ENCODE data around the gene ACOT2.
"Not testable (repeated sequence)": the region's sequence is repeated elsewhere in the genome, so short reads cannot be mapped to it uniquely, and the experiment has no call there.

ACOT2 gene, protein sequence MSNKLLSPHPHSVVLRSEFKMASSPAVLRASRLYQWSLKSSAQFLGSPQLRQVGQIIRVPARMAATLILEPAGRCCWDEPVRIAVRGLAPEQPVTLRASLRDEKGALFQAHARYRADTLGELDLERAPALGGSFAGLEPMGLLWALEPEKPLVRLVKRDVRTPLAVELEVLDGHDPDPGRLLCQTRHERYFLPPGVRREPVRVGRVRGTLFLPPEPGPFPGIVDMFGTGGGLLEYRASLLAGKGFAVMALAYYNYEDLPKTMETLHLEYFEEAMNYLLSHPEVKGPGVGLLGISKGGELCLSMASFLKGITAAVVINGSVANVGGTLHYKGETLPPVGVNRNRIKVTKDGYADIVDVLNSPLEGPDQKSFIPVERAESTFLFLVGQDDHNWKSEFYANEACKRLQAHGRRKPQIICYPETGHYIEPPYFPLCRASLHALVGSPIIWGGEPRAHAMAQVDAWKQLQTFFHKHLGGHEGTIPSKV

DNA sequence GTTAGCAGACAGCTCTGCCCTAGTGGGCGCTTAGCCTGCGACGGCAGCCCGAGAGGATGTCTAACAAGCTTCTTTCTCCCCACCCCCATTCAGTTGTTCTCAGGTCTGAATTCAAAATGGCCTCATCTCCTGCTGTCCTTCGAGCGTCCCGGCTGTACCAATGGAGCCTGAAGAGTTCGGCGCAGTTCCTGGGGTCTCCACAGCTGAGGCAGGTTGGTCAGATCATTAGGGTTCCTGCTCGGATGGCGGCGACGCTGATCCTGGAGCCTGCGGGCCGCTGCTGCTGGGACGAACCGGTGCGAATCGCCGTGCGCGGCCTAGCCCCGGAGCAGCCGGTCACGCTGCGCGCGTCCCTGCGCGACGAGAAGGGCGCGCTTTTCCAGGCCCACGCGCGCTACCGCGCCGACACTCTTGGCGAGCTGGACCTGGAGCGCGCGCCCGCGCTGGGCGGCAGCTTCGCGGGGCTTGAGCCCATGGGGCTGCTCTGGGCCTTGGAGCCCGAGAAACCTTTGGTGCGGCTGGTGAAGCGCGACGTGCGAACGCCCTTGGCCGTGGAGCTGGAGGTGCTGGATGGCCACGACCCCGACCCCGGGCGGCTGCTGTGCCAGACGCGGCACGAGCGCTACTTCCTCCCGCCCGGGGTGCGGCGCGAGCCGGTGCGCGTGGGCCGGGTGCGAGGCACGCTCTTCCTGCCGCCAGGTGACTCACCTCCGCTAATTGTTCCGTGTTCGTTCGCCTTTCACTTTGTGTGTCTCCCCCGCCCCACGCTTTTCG, at the start of gene ACOT2:
Gene ACOT2 (plus strand): TSS at position 29 of the 774 bp plus-strand sequence. CDS start 28 bp downstream, at position 57.
- peak; percentile 71 for DNase-seq (ENCODE audit: low spot score)

DNA sequence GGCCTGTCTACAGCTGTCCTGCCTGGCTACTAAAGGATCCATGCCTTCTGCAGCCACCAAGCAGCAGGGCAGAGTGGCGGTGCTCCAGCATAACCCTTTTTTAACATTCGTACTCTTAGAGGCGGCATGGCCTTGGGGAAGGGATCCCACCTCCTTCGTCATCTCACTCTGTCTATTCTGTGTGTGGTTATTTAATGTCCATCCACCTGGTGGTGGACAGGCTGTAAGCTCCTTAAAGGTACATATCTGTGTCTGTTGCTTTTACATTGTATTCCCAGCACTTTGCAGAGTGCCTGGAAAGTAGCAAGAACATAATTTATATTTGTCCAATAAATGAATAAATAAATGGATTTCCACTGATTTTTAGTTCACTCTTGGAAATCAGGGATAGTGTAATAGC, 47.8 kb upstream of the ACOT2 start:
- no peak for DNase-seq (ENCODE audit: low spot score)

DNA sequence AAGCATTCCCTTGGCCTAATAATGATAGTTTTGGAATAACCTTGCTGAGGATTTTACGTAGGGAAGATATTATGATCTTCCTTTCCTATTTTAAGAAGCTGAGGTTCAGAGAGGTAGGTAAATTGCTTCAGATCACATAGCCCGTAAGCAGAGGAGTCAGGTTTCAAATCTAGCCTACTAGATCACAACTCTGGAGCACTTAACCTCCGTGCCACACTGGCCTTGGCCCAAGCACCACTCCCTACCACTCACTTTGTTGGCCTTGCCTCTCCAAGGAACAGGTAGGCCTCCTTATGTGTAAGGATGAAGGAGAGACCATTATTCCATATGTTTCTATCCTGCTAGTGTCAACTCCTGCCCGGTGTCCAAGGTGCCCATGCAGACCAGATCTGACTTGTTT, 44.5 kb upstream of the ACOT2 start:
- no peak for DNase-seq (ENCODE audit: low spot score)

DNA sequence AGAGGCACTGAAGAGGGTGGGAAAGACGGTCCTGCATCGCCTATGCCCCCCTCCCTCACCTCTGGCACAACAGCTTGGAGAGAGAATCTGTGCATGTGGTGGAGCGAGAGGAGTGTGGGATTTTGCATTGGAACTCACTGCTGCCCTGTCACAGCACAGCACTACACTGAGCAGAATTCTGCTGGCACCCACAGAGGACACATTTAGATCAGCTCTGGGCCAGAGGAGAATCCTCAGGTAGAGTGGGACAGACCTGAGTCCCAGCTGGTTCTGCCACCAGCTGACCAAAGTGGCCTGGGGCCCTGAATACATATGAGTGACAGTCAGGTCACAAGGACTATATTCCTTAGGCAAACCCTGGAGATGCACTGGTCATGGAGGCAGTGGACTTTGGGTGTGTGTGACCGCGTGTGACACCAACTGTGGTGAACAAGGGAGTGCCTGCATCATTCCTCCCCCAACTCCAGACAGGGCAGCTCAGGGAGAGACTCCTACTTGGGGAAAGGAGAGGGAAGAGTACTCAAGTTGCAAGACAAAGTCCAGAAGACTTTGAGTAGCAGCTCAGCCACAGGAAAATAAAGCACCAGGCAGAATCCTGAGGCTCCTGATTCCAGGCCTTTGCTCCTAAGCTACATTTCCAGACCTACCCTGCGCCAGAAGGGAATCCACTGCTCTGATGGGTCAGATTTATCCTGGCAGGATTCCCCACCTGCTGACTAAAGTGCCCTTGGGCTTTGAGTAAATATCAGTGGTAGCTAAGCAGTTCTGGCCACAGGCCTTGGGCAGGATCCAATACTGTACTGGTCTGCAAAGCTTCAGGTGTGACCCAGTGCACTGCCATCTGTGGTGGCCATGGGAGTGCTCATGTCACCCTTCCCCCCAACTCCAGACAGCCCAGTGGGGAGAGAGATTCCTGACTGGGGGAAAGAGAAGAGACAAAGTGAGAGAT, 42.7 kb upstream of the ACOT2 start:
- DNase-seq (ENCODE audit: low spot score) = no peak

DNA sequence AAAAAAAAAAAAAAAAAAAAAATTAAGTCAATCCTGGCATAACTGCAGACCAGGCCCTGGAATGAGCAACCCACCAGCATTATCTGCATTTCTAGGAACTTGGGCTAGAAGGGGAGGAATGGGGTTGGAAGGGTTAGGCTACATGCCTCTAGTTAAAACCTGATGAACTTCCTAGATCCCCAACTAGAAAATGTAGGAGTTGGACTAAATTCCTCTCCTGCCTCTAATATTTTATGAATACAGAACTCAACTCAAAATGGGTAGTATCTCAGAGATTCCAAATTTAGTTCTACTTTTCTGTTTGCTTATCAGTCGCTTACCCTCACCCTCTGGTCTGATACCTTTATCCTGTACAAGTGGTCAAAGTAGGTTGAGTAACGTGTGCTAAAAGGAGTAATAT, 39.7 kb upstream of the ACOT2 start:
- not testable (repeated sequence) for DNase-seq (ENCODE audit: low spot score)

DNA sequence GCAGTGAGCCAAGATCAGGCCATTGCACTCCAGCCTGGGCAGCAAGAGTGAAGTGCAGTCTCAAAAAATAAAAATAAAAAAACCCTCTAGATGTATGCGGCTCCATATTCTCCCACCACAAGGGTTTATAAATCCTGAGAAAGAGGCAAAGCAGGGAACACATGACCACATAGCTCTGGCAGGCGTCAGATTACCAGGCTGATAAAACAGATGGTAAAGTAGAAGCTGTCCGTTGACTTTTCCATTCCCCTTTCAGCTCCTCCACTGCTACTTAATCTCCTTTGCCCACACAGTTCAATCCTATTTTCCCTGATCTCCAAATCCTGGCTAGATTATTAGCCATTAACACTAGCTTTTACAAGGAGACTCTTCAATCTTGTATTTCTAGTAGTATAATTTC, 37.0 kb upstream of the ACOT2 start:
- DNase-seq (ENCODE audit: low spot score) = not testable (repeated sequence)

DNA sequence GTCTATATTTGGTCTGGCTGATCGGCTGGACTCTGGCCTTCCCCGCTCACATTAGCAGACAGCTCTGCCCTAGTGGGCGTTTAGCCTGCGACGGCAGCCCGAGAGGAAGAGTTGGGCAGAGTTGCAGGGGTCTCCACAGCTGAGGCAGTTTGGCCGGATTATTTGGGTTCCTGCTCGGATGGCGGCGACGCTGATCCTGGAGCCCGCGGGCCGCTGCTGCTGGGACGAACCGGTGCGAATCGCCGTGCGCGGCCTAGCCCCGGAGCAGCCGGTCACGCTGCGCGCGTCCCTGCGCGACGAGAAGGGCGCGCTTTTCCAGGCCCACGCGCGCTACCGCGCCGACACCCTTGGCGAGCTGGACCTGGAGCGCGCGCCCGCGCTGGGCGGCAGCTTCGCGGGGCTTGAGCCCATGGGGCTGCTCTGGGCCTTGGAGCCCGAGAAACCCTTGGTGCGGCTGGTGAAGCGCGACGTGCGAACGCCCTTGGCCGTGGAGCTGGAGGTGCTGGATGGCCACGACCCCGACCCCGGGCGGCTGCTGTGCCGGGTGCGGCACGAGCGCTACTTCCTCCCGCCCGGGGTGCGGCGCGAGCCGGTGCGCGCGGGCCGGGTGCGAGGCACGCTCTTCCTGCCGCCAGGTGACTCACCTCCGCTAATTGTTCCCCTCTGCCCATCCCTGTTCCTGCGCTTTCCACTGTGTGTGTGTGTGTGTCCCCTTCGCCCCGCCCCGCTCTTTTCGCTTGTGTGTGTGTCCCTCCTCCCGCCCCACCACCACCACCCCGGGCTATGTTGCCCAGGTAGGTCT, 31.6 kb upstream of the ACOT2 start:
- DNase-seq (ENCODE audit: low spot score) = not testable (repeated sequence)

DNA sequence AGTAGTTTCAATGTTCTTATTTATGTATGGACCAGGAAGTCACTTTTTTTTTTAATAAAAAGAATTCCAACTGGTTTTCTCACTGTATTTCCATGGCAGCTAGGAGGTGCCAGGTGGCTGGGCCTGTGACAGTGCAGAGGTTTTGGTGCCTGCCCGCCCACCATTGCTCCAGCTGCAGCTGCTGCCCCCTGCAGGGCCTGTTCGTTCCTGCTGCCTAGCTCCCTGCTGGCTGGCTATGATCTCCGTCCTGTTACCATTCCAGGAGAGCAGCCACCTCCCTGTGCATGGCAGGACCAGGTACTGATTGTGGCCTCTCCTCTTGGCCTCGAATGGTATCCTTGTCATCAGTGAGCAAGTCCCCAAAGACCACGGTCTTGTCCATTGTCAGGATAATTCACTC, 30.0 kb upstream of the ACOT2 start:
- DNase-seq (ENCODE audit: low spot score) = not testable (repeated sequence)

DNA sequence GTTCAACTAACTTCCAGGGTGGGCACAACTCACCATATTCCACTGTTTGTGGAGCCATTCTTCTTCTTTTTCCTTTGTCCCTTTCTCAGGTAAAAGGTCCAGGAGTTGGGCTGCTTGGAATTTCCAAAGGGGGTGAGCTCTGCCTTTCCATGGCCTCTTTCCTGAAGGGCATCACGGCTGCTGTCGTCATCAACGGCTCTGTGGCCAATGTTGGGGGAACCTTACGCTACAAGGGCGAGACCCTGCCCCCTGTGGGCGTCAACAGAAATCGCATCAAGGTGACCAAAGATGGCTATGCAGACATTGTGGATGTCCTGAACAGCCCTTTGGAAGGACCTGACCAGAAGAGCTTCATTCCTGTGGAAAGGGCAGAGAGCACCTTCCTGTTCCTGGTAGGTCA, 26.1 kb upstream of the ACOT2 start:
- DNase-seq (ENCODE audit: low spot score) = not testable (repeated sequence)

DNA sequence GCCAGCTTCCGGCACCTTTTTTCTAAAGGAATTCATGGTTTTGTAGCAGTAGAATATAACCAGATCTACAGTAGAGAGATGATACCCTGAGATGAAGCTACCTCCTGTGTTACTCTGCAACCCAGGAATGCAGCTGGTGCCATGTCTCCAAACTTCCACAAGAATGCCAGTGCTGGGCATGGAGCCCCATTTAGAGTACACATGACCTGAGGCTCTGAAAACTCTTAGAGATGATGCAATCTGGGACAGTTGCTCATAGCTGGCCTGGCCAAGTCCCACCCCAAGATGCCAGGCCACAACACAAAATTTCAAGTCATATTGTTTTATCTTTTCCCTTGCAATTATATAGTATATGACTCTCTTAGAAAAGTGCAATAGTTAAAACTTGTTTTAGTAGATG, 23.7 kb upstream of the ACOT2 start:
- DNase-seq (ENCODE audit: low spot score) = not testable (repeated sequence)

DNA sequence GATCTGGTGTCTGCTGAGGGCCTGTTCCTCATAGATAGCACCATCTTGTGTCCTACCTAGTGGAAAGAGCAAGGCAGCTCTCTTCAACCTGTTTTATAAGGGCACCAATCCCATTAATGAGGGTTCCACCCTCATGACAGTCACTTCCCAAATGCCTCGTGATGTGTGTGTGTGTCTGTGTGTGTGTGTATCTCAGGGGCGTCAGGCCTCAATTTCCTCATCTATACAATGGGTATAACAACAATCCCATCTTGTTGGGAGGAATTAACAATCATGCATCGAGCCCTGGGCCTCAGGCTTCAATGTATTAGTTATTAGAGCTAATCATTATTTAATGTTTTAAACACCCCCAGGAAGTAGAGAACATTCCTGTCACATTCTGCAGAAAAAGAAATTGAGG, 19.9 kb upstream of the ACOT2 start:
- not testable (repeated sequence) for DNase-seq (ENCODE audit: low spot score)

DNA sequence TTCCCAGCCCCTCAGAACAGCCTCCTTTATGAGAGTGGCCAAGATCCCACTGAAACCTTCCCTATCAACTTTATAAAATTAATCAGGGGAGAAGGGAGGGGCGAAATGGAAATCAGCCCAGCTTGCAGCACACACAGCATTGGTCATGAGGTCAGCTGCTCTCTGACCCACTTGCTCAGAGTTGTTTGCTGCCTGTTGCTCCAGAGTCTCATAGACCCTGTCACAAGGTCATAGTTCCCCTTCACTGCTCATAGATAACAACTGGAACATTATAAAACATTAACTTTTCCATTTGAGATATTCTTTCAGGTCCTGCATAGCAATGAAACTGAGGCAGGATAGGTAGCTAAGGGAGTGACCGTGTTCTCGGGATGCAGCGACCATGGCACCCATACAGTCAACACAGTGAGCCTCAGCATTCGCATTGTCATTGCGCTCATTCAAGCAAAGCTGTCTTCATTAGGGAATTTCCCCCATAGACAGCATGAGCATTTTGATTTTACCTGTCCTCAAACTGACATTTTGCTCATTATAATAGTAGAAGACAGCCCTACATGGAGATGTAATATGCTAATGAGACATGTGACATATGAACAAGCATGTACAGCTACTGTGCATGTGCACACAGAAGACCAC, 19.0 kb upstream of the ACOT2 start:
- not testable (repeated sequence) for DNase-seq (ENCODE audit: low spot score)

DNA sequence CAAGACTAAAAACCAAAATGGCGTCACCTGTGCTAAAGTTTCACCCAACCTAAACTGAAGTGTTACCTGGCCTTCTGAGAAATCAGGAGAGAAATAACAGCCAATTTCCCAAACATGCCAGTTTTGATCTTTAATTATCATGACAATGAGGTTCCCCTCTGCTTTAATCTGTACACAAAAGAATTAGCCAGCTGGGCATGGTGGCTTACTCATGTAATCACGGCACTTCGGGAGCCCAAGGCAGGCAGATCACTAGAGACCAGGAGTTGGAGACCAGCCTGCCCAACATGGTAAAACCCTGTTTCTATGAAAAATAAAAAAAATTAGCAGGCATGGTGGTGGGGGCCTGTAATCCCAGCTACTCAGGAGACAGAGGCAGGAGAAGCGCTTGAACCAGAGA, 15.2 kb upstream of the ACOT2 start:
- DNase-seq (ENCODE audit: low spot score) = no peak

DNA sequence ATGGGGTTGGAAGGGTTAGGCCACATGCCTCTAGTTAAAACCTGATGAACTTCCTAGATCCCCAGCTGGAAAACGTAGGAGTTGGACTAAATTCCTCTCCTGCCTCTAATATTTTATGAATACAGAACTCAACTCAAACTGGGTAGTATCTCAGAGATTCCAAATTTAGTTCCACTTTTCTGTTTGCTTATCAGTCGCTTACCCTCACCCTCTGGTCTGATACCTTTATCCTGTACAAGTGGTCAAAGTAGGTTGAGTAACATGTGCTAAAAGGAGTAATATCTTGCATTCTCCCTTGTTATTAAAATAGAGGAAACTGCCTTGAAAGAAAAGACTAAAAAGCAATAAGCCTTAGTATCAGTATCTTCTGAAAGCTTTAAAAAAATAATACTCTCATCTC, 11.8 kb upstream of the ACOT2 start:
- not testable (repeated sequence) for DNase-seq (ENCODE audit: low spot score)

DNA sequence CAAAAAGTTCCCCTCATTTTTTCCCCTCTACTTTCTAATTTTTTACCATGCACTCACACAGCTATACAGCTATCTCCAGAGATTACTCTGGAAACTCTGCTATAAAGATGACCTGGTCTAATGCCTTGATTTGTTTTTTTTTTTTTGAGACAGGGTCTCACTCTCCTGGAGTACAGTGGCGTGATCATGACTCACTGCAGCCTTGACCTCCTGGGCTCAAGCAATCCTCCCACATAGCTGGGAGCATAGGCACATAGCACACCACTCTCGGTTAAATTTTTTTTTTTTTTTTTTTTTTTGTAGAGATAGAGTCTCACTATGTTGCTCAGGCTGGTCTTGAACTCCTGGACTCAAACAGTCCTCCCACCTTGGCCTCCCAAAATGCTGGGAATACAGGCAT, 10.8 kb upstream of the ACOT2 start:
- DNase-seq (ENCODE audit: low spot score) = not testable (repeated sequence)

DNA sequence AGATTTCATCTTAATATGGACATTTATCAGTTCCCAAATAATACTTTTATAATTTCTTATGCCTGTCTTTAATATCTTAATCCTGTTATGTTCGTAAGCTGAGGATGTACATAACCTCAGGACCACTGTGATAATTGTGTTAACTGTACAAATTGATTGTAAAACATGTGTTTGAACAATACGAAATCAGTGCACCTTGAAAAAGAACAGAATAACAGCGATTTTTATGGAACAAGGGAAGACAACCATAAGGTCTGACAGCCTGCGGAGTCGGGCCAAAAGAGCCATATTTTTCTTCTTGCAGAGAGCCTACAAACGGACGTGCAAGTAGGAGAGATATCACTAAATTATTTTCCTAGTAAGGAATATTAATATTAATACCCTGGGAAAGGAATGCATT, 6.8 kb upstream of the ACOT2 start:
- DNase-seq (ENCODE audit: low spot score) = not testable (repeated sequence)

DNA sequence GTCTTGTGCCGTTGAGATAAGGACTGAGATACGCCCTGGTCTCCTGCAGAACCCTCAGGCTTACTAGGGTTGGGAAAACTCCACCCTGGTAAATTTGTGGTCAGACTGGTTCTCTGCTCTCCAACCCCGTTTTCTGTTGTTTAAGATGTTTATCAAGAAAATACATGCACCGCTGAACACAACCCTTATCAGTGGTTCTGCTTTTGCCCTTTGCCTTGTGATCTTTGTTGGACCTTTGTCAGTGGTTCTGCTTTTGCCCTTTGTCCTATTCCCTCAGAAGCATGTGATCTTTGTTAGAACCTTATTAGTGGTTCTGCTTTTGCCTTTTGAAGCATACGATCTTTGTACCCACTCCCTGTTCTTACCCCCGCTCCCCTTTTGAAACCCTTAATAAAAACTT, 6.3 kb upstream of the ACOT2 start:
- DNase-seq (ENCODE audit: low spot score) = not testable (repeated sequence)

DNA sequence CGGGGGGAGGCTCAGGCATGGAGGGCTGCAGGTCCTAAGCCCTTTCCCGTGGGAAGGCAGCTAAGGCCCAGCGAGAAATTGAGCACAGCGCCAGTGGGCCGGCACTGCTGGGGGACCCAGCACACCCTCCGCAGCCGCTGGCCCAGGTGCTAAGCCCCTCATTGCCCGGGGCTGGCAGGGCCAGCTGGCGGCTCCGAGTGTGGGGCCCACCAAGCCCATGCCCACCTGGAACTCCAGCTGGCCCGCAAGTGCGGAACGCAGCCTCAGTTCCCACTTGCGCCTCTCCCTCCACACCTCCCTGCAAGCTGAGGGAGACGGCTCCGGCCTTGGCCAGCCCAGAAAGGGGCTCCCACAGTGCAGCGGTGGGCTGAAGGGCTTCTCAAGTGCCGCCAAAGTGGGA, 2.6 kb upstream of the ACOT2 start:
- not testable (repeated sequence) for DNase-seq (ENCODE audit: low spot score)

DNA sequence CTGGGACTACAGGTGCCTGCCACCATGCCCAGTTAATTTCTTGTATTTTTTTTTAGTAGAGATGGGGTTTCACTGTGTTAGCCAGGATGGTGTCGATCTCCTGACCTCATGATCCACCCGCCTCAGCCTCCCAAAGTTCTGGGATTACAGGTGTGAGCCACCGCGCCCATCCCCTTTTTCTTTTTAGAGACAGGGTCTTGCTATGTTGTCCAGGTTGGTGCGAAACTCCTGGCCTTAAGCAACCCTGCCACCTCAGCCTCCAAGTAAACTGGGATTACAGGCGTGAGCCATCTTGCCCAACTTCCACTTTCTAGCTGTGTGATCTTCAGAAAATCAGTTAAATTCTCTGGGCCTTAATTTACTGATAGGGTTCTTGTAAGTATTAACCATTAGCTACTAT, 2.1 kb upstream of the ACOT2 start:
- not testable (repeated sequence) for DNase-seq (ENCODE audit: low spot score)

DNA sequence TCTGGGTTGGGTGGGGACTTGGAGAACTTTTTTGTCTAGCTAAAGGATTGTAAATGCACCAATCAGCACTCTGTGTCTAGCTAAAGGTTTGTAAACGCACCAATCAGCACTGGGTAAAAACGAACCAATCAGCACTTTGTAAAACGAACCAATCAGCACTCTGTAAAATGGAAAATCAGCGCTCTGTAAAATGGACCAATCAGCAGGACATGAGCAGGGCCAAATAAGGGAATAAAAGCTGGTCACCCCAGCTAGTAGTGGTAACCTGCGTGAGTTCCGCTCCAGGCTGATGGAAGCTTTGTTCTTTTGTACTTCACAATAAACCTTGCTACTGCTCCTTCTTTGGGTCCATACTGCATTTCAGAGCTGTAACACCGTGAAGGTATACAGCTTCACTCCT, 1.7 kb upstream of the ACOT2 start:
- DNase-seq (ENCODE audit: low spot score) = no peak

Measured in pons (tissue), 1 donor.